DLD1 (cell line): ENCODE results near the gene DNAJB13.
"Not testable (repeated sequence)": the region's sequence is repeated elsewhere in the genome, so short reads cannot be mapped to it uniquely, and the experiment has no call there.

Experiments
- in situ Hi-C: cut with HindIII; loops from 2 replicates; pipeline ENCODE4 v1.10.0; 2017; ENCODE audit warnings: low sequenced_read_pairs

DNAJB13 gene

GRCh38 chr11:73950869-73951710 is at the start of gene DNAJB13:
TSS of gene DNAJB13 (plus strand) at chr11:73951026. CDS start at chr11:73951070, 44 bp downstream.
- in situ Hi-C loops: no loop called here

GRCh38 chr11:73902303-73902702 is 48.5 kb upstream of the DNAJB13 start:
- in situ Hi-C loops: no loop called here

- in situ Hi-C loops: no loop called here
These were observed 43.6 kb upstream of the DNAJB13 start for GRCh38 chr11:73907191-73907590.

GRCh38 chr11:73912026-73912425 is 38.8 kb upstream of the DNAJB13 start:
- in situ Hi-C loops: no loop called here

- in situ Hi-C loops: no loop called here
These were observed 37.4 kb upstream of the DNAJB13 start for GRCh38 chr11:73913472-73913871.

- in situ Hi-C loops: no loop called here
These were observed 36.5 kb upstream of the DNAJB13 start for GRCh38 chr11:73914284-73914683.

- in situ Hi-C loops: no loop called here
These were observed 34.4 kb upstream of the DNAJB13 start for GRCh38 chr11:73916435-73916834.

GRCh38 chr11:73921180-73921579 is 29.6 kb upstream of the DNAJB13 start:
- in situ Hi-C loops: no loop called here

- in situ Hi-C loops: no loop called here
These were observed 21.4 kb upstream of the DNAJB13 start for GRCh38 chr11:73929388-73929787.

- in situ Hi-C loops: no loop called here
These were observed 19.7 kb upstream of the DNAJB13 start for GRCh38 chr11:73931039-73931645.

GRCh38 chr11:73931951-73932350 is 18.9 kb upstream of the DNAJB13 start:
- in situ Hi-C loops: no loop called here

GRCh38 chr11:73932781-73933180 is 18.0 kb upstream of the DNAJB13 start:
- in situ Hi-C loops: no loop called here

- in situ Hi-C loops: not testable (repeated sequence)
These were observed 14.8 kb upstream of the DNAJB13 start for GRCh38 chr11:73936047-73936446.

GRCh38 chr11:73939096-73939495 is 11.7 kb upstream of the DNAJB13 start:
- in situ Hi-C loops: no loop called here

- in situ Hi-C loops: no loop called here
These were observed 9.8 kb upstream of the DNAJB13 start for GRCh38 chr11:73940801-73941570.

- in situ Hi-C loops: no loop called here
These were observed 8.8 kb upstream of the DNAJB13 start for GRCh38 chr11:73942010-73942409.

GRCh38 chr11:73944085-73944484 is 6.7 kb upstream of the DNAJB13 start:
- in situ Hi-C loops: no loop called here

- in situ Hi-C loops: no loop called here
These were observed 5.9 kb upstream of the DNAJB13 start for GRCh38 chr11:73944901-73945300.

GRCh38 chr11:73945396-73945795 is 5.4 kb upstream of the DNAJB13 start:
- in situ Hi-C loops: no loop called here

- in situ Hi-C loops: no loop called here
These were observed 3.9 kb upstream of the DNAJB13 start for GRCh38 chr11:73946798-73947458.

- in situ Hi-C loops: no loop called here
These were observed 1.6 kb upstream of the DNAJB13 start for GRCh38 chr11:73949246-73949645.
